GM18505 (cell line): Measurements from ENCODE around the gene FRZB.

Source experiments
- ATAC-seq: cut with Tn5 transposase; IDR thresholded peaks from one replicate; pipeline ENCODE4 v1.9.1; 2021; ENCODE audit not compliant: unreplicated experiment
- POLR2A ChIP-seq: IDR thresholded peaks from 4 replicates; pipeline ENCODE4 v1.6.1; 2011; ENCODE audit warnings: borderline replicate concordance; ENCODE audit not compliant: insufficient read depth, insufficient read length; ENCODE audit errors: extremely low read depth

FRZB gene

DNA sequence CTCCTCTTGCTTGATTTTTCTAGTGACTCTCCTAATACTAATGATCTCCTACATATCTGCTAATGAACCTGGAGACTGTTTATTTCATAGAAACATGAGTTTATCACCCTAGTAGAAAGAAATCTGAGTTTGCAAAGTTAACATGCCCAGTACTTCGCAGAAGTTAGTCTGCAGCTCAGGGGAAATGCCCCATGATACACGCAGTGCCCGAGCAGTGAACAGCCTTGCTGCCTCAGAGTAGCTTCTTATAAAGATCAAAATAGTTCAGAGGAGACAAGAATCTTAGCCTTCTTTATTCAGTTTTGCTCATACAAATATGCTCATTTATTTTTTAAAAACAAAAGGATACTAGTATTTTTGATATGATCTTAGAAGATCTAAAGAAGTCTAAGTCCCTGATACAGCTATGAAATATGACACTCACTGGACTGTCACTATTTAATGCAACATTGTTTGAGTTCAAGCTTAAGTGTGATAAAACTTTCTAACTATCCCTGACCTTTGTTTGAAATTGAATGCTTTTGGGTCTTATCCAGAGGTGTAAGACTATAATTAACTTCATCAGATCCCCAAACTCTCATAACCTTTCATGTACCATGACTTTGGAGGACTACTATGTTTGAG lies 20.5 kb downstream of the FRZB start:
- ATAC-seq, result no peak
- no peak for TF ChIP-seq POLR2A

DNA sequence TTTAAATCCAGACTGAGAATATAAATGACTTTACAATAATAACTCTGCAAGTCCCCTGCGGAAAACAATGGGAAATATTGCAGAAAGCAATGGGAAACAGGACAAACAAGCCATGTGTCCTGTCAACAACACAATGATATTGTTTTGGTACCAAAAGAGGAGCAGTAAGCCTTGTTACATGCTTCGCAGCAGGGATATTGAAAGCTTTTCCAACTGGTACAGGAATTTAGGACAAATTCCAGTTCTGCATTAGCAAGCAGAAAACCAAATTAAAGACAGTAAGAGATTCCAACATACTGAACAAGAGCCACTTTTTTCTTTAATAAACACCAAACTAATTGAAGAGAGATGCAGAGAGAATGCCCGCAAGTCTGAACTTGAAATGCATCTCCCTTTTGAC lies 30.0 kb downstream of the FRZB start:
- no peak for ATAC-seq
- TF ChIP-seq POLR2A, result no peak

DNA sequence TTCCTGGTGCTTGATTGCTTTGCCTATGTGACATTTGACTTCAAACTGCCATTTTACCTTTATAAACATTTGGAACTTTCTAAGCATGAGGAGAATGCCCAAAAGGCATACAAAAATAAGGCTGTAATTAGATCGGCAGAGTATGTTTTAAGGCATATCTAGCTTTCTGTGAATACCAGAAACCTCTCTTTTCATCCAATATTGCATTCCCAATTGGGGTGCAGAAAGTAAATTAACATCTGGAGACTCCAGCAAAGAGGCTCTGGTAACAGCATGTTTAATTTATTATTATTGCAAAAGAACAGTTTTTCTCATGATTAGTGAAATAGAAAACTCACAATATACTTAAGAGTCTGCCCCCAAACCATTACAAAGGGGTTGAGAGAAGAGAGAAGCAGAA lies 32.1 kb downstream of the FRZB start:
- ATAC-seq, result no peak
- TF ChIP-seq POLR2A, result no peak

DNA sequence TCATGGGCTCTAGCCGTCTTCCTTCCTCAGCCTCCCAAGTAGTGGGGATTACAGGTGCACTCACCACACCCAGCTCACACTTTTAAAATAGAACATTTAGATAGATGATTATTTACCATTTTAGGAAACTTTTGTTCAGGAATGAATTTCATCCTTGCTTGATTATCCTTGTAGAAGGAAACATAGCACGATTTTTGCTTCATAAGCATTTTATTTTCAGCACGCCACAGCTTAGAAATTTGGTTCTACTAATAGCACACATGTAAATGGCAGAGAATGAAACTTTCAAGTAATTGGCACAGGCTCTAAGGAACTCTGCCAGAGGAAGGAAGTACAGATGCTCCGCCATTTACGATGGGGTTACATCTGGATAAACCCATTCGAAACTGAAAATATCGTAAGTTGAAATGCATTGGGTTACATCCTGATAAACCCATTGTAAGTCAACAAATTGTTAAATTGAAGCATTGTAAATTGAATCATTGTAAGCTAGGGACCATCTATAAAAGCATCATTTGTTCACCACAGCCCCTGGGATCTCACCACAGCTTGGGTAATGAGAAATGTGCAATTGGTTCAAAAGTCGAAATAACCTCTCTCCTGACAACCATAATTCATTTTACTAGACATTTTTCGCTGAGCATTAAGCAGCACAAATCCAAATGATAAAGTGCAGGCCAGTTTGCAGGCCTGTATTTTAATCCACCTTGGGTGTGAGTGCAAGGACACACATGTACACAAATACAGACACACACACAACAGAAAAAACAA lies 33.2 kb downstream of the FRZB start:
- TF ChIP-seq POLR2A, result no peak

DNA sequence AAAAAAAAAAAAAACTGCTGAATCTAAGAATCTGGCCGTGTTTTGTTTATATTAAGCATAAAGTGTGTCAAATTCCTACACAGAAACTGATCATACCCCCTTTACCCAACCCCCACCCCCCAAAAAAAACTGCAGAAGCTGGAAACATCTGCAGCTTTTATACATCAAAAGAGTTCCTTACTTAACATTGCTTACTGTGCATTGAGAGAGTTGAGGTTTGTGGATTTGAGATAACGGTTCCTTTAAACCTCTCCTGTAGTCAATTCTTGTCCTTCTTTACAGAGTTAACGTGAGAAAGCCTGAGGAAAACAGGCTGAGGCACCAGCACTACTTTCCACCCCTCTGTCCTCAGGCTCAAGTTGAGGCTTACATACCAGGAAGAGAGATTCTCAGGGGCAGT lies 34.5 kb downstream of the FRZB start:
- no peak for ATAC-seq
- TF ChIP-seq POLR2A, result no peak

More for the DNA sequence above, 33.2 kb downstream of the FRZB start:
- no peak for ATAC-seq

DNA sequence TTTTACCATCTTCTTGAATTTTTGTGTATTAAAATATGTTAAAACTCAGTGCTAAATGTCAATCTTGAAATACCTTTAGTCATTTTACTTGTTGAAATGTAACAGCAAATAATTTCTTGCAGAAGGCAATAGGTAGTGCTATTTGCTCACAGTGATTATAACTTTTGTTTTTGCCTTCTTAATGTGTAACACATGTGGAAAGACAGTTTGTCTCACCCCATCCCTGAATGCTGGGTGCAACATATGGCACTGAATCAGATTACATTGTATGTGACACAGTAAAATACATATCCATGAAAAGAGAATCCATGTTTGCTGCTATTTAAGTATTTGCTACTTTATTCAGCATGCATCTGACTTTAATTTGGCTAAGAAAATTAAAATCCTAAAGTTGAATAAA lies 35.3 kb downstream of the FRZB start:
- no peak for TF ChIP-seq POLR2A

DNA sequence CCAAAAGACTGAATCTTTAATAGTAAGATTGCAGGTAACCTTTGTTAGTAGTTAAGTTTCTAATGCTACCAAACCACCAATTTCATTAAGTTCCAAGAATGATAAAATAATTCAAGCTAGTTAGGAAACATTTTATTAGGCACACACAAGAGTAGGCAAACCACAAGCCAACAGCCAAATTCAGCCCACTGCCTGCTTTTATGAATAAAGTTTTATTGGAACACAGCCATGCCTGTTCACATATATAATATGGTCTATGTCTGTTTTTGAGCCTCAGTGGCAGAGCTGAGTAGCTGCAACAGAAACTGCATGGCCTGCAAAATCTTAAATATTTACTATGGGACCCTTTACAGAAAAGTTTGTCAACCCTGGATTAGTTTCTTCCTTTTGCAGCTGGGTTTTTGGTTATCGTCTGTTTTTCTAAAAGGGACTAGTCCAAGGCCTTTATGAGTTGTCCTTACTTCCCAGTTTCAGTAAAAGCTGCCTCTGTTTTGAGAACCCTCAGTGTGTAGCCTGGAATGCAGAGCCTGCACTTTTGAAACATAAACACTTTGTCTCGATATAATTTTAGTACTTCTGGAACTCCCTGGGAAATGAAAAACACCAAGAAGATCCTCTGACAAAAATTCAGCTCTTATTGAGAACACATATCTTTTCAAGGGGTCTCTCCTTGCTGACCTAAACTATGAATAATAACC lies 39.1 kb downstream of the FRZB start:
- ATAC-seq, result no peak
- no peak for TF ChIP-seq POLR2A

More for the DNA sequence above, 35.3 kb downstream of the FRZB start:
- no peak for ATAC-seq

DNA sequence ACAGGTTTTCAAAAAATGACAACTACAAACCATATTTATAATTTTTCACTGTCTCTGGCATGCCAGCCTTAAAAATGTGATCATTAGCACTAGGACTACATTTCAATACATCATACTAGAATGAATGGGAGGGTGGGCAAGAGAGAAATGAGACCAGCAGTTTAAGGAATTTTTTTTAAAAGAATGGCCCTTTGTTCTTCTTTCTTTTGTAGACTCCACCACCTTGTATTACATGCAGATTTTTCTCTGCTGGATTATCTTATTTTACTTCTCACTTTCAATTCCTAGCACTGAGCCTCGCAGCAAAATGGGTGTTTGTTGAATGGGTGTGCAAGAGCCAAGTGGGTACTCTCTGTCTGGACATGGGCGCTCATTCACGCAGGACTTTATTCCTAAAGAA lies 39.9 kb downstream of the FRZB start:
- no peak for TF ChIP-seq POLR2A
- no peak for ATAC-seq

DNA sequence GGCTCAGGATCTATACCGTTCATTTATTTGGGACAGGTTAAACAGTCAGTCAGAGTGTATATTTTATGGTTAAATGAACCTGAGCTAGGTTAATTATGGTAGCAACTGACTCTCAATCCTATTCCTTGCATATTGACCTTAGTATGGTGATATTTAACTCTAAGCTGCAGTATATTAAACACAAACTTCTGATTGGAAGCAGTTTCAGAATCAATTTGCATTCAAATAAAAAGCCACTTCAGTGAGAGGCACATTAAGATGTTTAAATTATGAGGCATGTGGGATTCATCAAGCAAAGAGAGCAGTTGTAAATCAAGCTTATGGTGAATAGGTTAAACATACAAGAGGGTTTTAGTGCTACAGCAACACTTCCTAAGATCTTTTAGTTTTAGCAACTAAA lies 40.4 kb downstream of the FRZB start:
- no peak for TF ChIP-seq POLR2A
- no peak for ATAC-seq

DNA sequence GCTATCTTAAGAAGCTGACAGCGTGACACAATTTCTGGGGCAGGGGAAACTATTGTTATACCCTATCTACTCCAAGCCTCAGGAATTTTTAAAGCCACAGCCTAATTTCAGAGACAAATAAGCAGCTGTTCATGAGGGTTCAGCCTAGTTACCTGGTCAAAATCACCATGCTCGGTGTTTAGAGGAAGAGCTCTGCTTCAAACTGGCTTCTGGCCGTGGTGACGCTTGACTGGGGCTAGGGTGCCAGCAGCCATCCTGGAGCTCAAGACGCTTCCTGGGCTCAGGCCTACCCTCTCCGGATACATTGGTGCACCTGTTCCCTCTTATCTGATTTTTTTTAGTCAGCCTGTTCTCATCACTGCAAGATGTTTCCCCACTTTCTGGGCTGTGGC lies 41.7 kb downstream of the FRZB start:
- no peak for TF ChIP-seq POLR2A

DNA sequence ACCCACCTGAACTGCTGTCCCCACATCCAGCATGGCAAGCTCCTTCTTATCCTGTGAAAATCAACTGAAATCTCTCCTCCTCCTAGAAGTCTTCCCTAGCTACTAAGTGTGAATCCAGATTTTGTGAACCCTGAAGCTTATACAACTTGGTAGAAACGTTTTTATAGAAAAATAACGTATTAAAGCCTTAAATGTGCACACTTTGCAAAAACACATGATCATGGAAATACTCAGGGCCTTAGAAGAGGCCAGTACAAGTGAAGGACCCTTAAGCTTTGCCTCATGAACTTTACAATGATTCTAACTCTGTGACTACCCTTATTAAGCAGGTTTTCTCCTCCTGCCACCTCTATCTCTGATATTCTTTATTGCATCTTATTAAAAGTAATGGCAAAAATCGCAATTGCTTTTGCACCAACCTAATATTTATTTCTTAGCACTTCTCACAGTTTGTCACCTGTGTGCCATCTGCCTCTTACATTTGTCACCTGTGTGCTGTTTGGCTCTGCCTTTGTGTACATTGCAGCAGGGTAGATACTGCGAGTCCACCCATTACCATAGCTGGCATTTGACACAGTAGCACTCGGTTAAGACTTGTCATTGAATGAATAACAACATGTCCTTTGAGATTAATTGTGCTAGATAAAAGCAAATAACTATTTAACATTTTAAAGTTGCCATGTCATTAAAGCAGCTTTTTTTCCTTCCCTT lies 42.2 kb downstream of the FRZB start:
- no peak for ATAC-seq
- TF ChIP-seq POLR2A, result no peak

More for the DNA sequence above, 41.7 kb downstream of the FRZB start:
- no peak for ATAC-seq

DNA sequence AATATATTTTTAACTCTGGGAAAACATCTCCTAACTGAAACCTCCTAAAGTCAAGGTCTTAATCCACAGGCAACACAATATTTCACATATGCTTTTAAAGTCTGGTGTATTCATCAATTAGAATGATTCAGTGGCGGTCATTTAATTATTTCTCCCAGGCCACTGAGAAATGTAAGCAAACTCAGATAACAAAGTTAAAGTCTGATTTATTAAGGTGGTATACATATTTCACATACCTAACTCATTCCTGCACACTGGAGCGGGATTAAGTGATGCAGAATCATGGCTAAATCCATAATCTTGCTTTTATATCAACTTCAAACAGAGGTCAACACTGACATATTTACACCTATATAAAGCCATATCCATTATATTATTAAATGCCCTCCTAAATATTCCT lies 43.7 kb downstream of the FRZB start:
- no peak for ATAC-seq
- TF ChIP-seq POLR2A, result no peak

DNA sequence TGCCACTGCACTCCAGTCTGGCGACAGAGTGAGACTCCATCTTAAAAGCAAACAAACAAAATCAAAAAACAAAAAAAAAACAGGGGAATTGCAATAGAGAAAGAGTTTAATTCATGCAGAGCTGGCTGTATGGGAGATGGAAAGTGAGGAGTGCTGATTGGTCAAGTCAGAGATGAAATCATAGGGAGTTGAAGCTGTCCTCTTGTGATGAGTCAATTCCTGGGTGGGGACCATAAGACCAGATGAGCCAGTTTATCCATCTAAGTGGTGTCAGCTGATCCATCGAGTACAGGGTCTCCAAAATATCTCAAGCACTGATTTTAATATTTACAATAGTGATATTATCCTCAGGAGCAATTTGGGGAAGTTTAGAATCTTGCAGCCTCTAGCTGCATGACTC lies 45.3 kb downstream of the FRZB start:
- no peak for TF ChIP-seq POLR2A
- ATAC-seq, result no peak
